ENCODE results near the gene COX6B1.
A peak's percentile ranks its signal among the peaks of the same experiment; 100 is the strongest.
"Not testable (repeated sequence)": the region's sequence is repeated elsewhere in the genome, so short reads cannot be mapped to it uniquely, and the experiment has no call there.

The COX6B1 gene

DNA sequence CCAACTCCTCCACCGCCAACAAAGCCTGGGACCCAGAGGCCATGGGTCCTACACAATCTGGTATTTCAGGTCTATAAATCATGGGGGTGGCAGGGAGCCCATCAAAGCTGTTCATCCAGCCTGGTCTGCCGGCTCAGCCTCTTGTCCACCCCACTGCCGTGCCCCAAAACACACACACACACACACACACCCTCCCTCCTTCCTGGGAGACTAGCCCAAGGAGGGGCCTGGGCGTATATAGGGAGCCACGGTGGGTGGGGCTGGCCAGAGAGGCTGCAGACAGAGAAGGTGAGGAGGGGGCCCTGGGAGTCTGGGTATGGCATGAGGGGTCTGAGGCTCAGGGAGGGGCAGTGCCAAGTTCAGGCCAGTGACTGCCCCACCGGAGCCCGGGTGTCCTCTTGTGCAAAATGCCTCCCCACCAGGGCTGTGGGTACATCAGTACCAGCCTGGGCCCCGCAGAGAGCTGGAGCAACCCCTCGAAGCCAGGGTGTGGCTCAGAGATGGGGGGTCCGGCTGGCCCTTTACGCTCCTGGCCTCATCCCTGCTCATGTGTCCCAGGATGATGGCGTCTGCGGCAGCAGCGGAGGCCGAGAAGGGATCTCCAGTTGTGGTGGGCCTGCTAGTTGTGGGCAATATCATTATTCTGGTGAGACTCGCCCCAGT is 18.3 kb downstream of the COX6B1 start, which contains the start of gene UPK1A:
Gene UPK1A, plus strand, starts transcription at position 267 of the 663 bp plus-strand sequence. Its CDS starts 296 bp downstream, at position 563.
- DNase-seq (ENCODE audit: low spot score), result no peak

DNA sequence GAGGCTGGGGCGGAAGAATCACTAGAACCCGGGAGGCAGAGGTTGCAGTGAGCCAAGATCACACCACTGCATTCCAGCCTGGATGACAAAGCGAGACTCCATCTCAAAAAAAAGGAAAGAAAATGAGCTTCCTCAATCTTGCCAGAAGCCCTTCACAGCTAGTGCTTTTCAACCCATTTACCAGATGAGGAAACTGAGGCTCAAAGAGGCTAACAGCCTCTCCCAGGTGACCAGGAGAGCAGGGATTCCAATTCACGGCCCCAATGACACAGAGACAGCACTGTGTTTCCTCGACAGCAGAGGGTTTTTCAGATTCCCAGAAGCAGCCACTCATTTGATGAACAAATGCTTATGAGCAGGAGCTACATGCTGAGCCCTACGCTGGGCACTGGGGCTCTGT is 21.4 kb downstream of the COX6B1 start:
- DNase-seq (ENCODE audit: low spot score), result no peak

DNA sequence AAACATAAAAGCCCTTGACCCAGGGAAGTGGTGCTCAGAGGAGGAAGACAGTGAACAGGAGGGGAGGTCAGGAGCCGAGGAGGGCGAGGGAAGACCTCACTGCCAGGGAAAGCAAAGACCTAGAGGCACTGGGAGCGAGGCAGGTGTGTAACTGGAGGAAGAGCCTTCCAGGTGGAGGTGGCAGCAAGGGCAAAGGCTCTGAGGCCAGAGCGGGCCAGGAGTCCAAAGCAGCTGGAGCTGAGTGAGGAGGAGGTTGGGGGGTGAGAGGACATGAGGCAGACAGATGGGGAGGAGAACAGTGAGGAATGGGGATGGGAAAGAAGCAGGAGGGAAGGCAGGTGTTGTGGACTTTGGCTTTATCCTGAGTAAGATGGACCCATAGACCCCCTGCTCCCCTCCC is 21.9 kb downstream of the COX6B1 start:
- DNase-seq (ENCODE audit: low spot score), result no peak

DNA sequence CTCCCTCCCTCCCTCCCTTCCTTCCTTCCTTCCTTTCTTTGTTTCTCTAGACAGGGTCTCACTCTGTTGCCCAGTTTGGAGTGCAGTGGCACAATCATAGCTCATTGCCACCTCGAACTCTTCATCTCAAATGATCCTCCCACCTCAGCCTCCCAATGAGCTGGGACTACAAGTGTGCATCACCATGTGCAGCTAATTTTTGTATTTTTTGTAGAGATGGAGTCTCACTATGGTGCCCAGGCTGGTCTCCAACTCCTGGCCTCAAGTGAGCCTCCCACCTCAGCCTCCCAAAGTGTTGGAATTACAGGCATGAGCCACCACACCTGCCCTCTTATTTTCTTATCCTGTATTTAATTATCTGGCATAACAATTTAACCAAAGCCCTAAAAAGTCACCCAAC is 22.6 kb downstream of the COX6B1 start:
- DNase-seq (ENCODE audit: low spot score), result no peak

DNA sequence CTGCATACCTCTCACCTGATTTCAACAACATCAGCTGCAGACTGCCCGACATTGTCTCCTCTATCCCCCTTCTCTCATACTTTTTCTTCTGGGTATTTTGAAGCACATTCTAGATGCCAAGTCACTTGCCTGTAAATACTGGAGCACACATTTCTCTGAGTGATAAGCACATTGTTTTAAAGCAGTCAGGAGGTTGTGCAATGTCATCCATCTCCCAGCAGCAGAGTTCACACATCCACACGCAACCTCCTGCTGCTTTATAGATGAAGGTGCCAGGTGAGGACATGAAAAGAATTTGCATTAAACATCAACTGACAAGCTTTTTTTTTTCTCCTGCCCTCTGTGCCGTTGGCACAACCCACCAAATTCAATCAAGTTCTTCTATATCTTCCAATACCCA is 23.7 kb downstream of the COX6B1 start:
- no peak for DNase-seq (ENCODE audit: low spot score)

DNA sequence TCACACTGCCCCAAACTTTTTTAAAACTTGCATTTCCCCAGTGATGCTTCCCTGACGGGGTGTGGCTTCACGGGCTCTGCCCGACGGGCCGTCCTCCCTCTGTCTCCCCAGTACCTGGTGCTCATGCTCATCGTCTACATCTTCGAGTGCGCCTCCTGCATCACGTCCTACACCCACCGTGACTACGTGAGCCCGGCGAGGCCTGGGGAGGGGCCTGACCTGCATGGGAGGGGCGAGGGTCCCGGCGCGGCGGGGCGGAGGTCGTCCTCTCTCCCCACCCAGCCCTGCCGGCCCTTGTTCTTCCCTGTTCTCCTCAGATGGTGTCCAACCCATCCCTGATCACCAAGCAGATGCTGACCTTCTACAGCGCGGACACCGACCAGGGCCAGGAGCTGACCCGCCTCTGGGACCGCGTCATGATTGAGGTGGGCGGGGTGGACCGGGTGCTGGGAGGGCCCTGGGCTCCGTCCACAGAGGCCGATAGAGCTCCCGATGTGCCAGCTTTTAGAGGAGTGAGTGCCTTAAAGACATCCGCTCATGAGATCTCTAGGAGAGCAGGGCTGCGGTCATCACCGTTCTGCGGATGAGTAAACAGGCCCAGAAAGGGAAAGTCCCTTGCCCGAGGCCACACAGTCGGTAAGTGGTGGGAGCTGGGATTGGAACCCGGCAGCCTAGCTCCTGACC is 25.1 kb downstream of the COX6B1 start:
- peak; percentile 30 for DNase-seq (ENCODE audit: low spot score)

DNA sequence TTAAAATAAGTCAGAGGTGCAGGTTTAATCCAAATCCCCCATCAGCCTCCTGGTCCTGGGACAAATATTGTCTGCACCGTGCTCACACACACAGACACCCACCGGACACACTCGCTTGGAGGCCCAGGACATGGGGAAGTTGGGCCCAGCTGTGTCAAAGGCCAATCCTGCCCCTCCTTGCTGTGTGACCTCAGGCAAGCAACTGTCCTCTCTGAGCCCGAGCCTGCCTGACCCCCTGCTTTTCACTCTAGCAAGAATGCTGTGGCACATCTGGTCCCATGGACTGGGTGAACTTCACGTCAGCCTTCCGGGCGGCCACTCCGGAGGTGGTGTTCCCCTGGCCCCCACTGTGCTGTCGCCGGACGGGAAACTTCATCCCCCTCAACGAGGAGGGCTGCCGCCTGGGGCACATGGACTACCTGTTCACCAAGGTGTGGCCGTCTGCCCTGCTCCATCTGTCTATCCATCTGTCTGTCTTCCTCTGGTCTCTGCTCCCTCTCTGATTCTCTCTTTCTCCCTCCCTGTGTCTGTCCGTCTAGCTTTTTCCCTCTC is 27.5 kb downstream of the COX6B1 start:
- DNase-seq (ENCODE audit: low spot score), result no peak

DNA sequence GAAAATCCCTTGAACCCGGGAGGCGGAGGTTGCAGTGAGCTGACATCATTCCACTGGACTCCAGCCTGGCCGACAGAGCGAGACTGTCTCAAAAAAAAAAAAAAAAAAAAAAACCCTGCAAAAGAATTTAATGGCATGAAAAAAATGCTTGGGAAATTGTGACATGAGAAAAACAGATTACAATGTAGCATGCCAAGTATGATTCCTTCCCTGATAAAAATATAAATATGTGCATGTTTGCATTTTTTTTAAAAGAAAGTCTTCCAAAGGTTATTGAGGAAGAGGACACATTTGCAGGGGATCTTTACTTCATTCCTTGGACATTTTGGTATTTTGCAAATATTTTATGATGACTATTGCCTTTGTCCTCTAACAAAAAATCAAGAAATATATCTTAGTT is 41.7 kb downstream of the COX6B1 start:
- DNase-seq (ENCODE audit: low spot score), result no peak

DNA sequence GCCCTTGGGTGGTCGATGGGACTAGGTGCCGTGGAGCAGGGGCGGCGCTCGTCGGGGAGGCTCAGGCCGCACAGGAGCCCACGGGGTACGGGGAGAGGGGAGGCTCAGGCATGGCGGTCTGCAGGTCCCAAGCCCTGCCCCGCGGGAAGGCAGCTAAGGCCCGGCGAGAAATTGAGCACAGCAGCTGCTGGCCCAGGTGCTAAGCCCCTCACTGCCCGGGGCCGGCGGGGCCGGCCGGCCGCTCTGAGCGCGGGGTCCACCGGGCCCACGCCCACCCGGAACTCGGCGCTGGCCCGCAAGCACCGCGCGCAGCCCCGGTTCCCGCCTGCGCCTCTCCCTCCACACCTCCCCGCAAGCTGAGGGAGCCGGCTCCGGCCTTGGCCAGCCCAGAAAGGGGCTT is 43.0 kb downstream of the COX6B1 start:
- DNase-seq (ENCODE audit: low spot score), result not testable (repeated sequence)

DNA sequence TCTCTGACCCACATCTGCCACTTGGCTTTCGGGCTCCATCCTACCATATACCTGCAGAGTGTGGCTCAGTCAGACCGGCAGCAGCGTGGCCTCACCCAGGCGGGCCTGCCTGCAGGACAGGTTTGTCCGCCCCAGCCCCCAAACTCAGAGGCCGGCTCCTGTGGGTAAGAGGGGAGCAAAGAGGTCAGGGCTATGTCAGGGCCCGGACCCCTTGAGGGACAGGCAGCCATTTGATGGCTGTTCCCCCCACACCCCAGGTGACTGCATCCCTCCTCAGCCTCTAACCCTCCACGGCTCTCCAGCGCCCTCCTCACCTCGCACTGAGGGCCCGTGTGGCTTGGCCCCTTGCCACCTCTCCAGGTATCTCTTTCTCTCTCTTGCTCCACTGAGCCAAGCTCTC is 43.9 kb downstream of the COX6B1 start:
- no peak for DNase-seq (ENCODE audit: low spot score)

DNA sequence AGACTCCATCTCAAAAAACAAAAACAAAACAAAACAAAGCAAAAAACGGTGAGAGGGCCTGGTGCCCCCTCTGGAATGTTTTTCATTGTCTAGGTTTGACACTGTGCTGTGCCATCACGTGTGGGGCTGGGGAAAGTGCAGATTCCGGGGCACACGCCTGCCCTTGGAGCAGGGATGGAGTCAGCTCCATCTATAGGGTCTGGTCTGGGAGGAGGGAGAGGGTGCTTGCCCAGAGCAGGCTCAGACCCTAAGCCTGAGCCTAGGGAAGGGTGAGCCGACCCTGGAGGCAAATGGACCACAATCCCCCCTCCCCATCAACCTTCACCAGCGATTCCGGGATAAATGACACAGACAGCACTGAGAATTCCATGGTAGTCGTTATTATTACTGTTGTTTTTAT is 45.3 kb downstream of the COX6B1 start:
- no peak for DNase-seq (ENCODE audit: low spot score)

DNA sequence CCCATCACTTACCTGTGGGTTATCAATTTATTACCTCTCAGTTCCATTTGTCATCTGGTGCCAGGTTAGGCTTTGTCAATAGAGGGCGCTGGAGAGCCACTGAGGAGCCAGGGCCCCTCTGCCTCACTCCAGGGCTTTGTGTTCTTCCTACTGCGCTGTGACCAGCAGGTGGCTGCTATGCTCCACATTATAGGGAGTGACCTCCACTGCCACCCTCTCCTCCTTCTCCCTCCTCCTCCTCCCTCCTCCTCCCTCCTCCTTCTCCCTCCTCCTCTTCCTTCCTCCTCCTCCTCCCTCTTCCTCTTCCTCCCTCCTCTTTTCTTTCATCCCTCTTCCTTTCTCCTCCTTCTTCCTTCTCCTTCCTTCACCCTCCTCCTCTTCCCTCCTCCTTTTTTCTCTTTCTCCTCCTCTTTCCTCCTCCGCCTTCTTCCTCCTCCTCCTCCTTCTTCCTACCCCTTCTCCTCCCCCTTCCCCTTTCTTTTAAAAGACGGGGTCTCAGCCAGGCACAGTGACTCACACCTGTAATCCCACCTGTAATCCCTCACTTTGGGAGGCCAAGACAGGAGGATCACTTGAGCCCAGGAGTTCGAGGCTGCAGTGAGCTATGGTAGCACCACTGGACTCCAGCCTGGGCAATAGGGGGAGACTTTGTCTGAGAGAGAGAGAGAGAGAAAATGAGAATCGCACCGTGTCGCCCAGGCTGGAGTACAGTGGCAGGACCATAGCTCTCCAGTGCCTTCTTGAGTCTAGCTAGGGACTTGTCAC is 45.9 kb downstream of the COX6B1 start:
- peak; percentile 86 for DNase-seq (ENCODE audit: low spot score)

DNA sequence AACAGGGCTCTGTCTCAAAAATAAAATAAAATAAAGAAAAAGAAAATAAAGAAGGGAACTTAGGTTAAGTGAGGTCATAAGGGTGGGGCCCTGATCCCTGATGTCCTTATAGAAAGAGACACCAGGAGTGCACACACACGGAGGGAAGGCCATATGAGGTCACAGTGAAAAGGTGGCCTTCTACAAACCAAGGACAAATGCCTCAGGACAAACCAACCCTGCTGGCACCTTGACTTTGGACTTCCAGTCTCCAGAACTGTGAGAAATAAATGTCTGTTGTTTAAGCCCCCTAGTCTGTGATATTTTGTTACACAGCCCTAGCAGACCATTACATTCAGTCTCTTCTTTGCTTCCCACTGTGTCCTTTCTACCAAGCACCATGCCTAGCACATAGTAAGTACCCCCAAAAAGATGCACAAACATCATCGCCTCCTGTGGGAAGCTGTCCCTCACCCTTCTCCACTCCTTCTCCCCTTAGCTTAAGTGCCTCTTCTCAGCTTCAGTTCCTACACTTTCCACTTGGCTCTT is 47.8 kb downstream of the COX6B1 start:
- DNase-seq (ENCODE audit: low spot score), result no peak

DNA sequence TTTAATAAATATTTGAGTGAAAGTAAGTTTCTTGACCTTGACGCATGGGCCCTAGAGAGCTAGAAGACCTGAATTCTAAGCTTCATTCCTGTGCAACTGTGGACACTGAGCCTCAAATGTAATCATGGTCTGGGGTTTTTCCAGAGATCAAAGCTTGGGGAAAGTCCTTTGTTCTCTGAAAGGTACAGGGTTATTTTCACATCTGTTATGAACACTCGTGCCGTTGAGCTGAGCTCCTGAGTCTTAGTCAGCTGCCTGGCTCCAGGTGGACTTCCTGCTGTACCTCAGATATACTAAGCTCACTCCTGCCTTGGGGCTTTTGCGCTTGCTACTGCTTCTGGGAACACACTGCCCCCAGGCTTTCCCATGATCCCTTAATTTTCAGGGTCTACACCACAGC is 48.7 kb downstream of the COX6B1 start:
- no peak for DNase-seq (ENCODE audit: low spot score)

DNA sequence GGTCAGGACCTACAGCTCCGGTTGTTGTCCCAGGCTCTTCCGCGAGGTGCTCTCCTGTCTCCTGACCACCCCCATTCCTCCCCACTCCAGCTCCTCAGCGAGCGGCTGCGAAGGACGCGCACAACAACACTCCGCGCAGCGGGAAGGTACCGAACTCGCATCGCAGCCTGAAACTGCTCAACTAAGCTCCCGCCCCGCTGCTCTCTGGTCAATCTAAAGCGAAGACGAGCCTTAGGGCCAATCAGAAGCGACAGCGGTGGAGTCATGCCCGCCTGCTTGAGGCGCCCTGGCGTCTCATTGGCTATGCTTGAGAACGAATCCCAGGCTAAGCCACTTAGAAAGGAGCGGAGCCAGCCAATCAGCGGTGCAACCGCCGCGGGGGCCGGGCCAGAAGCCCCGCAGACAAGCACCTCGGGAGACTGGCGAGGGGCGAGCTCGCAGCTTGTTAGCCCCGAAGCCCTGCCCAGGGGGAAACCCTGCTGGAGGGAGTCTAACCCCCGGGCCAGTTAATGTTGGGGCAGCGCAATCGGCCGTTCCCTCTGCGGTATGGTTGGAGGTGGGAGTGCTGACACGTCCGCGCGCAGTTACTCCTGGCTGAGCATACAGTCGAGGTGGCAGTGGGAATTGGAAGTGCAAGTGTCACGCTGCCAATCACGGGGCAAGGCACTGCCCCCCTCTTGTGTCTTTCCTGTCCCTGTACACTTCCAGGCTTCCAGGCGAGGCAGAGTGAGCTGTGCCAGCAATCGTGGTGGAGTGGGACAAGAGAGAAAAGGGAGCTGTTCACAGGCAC is 54.3 kb downstream of the COX6B1 start:
- peak; percentile 97 for DNase-seq (ENCODE audit: low spot score)

DNA sequence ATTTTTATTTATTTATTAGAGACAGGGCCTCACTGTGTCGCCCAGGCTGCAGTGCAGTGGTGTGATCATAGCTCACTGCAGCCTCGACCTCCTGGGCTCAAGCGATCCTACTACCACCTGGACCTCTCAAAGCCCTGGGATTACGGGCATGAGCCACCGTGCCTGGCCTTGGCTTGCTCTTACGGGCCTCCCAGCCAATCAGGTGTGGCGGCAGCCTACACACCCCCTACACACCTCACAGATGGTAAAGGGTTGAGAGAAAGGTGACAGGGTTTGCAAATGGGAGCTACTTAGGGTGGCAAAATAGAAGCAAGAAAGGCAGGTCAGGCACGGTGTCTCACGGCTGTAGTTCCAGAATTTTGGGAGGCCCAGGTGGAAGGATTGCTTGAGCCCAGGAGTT is 55.2 kb downstream of the COX6B1 start:
- no peak for DNase-seq (ENCODE audit: low spot score)

DNA sequence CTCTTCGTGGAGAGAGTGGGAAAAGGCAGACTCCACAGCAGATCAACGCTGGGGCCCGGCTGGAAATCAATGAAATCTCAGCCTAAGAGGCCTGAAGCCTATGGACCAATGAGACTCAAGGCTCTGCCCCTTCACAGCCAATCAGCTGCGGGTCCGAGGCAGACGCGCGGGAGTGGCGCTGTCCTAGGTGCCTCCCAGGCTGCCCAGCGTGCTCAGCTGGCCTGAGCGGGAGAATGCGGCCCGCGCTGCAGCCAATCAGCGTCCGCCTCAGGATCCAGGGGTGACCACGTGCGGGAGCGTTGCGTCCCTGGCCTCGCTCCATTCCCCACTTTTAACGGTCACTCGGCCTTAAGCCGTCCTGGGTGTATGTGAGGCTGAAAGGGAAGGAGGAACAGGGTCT is 56.1 kb downstream of the COX6B1 start, which contains the start of gene ZBTB32:
Gene ZBTB32, plus strand, starts transcription at position 341 of the 400 bp plus-strand sequence. CDS start 10,069 bp downstream, outside the sequence.
- DNase-seq (ENCODE audit: low spot score), result peak; percentile 30

Data from germinal center (tissue), 1 donor.